SK-N-SH (cell line): ENCODE data around the gene BCL11A. TPM values are rescaled to one million over a fixed set of nuclear protein-coding genes. Genes with fewer than 3 reads are reported as not detected.

ENCODE experiments used
- CTCF ChIA-PET: fragments of 300-600, 350-600 bp; formaldehyde crosslinking; extraction: SDS; loops from one replicate; lab custom pipeline; 2021; lab: Yijun Ruan, JAX
- POLR2A ChIA-PET: fragments of 350-600 bp; sonication (Branson Sonifier 250); formaldehyde crosslinking; extraction: SDS; loops from one replicate; lab custom pipeline; 2020; ENCODE audit warnings: antibody characterized with exemption, inconsistent platforms; lab: Yijun Ruan, JAX
- DNase-seq: peaks from one replicate; pipeline ENCODE4 v3.0.0; 2012
- H2AFZ ChIP-seq: fragments of 200-600 bp; sonication (generic); 2 replicates; pipeline ENCODE4 v1.8.1; 2016; ENCODE audit warnings: antibody characterized with exemption, mild to moderate bottlenecking, low read depth
- H3F3A ChIP-seq: fragments of 200-600 bp; sonication (generic); replicated peaks from 2 replicates; pipeline ENCODE3; 2016; ENCODE audit warnings: antibody characterized with exemption, mild to moderate bottlenecking; ENCODE audit not compliant: insufficient read depth
- H3K27ac ChIP-seq, 2 experiments: fragments of 200-500 bp in 1 of 2; fragments of 200-600 bp in 1 of 2; sonication (Bioruptor generic) in 1 of 2; sonication (generic), shearing (Covaris generic) in 1 of 2; 2 replicates each; pipeline versions ENCODE4 v1.5.1 to v1.6.1; 2014 to 2016; ENCODE audit warnings: low read depth in 2 of 2, inconsistent platforms in 1 of 2, low read length in 1 of 2, mild to moderate bottlenecking in 1 of 2, mixed read lengths in 1 of 2
- H3K27me3 ChIP-seq: fragments of 200-600 bp; sonication (generic), shearing (Covaris generic); 2 replicates; pipeline ENCODE4 v1.6.1; 2016; ENCODE audit warnings: mixed run types; ENCODE audit not compliant: insufficient read depth
- H3K36me3 ChIP-seq, 2 experiments: fragments of 200-500 bp in 1 of 2; fragments of 200-600 bp in 1 of 2; sonication (Bioruptor generic) in 1 of 2; sonication (generic) in 1 of 2; replicated peaks in 1 of 2; 2 replicates each; pipeline versions ENCODE3 to v1.5.1; 2014 to 2016; ENCODE audit warnings: low read length in 1 of 2, mild to moderate bottlenecking in 1 of 2; ENCODE audit not compliant: insufficient read depth in 2 of 2, control insufficient read depth in 1 of 2
- H3K4me1 ChIP-seq, 2 experiments: fragments of 200-500 bp in 1 of 2; fragments of 200-600 bp in 1 of 2; sonication (Bioruptor generic) in 1 of 2; sonication (generic), shearing (Covaris generic) in 1 of 2; 2 replicates each; pipeline versions ENCODE4 v1.5.1 to v1.6.1; 2014 to 2016; ENCODE audit warnings: low read depth in 1 of 2, low read length in 1 of 2, mixed run types in 1 of 2; ENCODE audit not compliant: insufficient read depth in 2 of 2, control insufficient read depth in 1 of 2
- H3K4me2 ChIP-seq: fragments of 200-600 bp; sonication (generic), shearing (Covaris generic); 2 replicates; pipeline ENCODE4 v1.6.1; 2017; ENCODE audit warnings: mixed run types
- H3K4me3 ChIP-seq, 2 experiments: fragments of 200-500 bp in 1 of 2; fragments of 200-600 bp in 1 of 2; sonication (Bioruptor generic) in 1 of 2; sonication (generic), shearing (Covaris generic) in 1 of 2; 2 replicates each; pipeline versions ENCODE4 v1.5.1 to v1.8.1; 2014 to 2016; ENCODE audit warnings: low read depth in 2 of 2, inconsistent platforms in 1 of 2, low read length in 1 of 2, mild to moderate bottlenecking in 1 of 2, mixed read lengths in 1 of 2, moderate library complexity in 1 of 2
- H3K79me2 ChIP-seq: fragments of 200-600 bp; sonication (generic); 2 replicates; pipeline ENCODE4 v1.8.1; 2017; ENCODE audit warnings: mild to moderate bottlenecking; ENCODE audit not compliant: insufficient read depth
- H3K9ac ChIP-seq: fragments of 200-600 bp; sonication (generic); 2 replicates; pipeline ENCODE4 v1.6.1; 2017; ENCODE audit warnings: mixed run types
- H3K9me2 ChIP-seq: fragments of 200-600 bp; sonication (generic); 2 replicates; pipeline ENCODE4 v1.6.1; 2017; ENCODE audit warnings: mixed run types
- H3K9me3 ChIP-seq: fragments of 200-600 bp; sonication (generic); 2 replicates; pipeline ENCODE4 v1.6.1; 2017; ENCODE audit warnings: mixed run types, mild to moderate bottlenecking, moderate library complexity
- H4K20me1 ChIP-seq: fragments of 200-600 bp; sonication (generic); 2 replicates; pipeline ENCODE4 v1.6.1; 2017; ENCODE audit warnings: mild to moderate bottlenecking, mixed run types; ENCODE audit not compliant: insufficient read depth
- ELF1 ChIP-seq: IDR thresholded peaks from 2 replicates; pipeline ENCODE4 v1.4.0; 2012
- EZH2phosphoT487 ChIP-seq: fragments of 200-600 bp; sonication (generic); IDR thresholded peaks from 2 replicates; pipeline ENCODE4 v1.6.1; 2017; ENCODE audit warnings: low read depth, mixed run types, mild to moderate bottlenecking, antibody characterized with exemption, moderate library complexity, borderline replicate concordance
- FOSL2 ChIP-seq: IDR thresholded peaks from 2 replicates; pipeline ENCODE4 v1.4.0; 2012; ENCODE audit warnings: low read depth, mild to moderate bottlenecking, moderate library complexity, borderline replicate concordance
- FOXJ3 ChIP-seq: sonication (generic); formaldehyde crosslinking; IDR thresholded peaks from 2 replicates; pipeline ENCODE4 v1.5.1; 2020; ENCODE audit warnings: mild to moderate bottlenecking, missing genetic modification reagents
- FOXM1 ChIP-seq: IDR thresholded peaks from 2 replicates; pipeline ENCODE4 v1.4.0; 2012; ENCODE audit warnings: low read depth, mild to moderate bottlenecking
- GABPA ChIP-seq: IDR thresholded peaks from 2 replicates; pipeline ENCODE4 v1.4.0; 2012; ENCODE audit warnings: low read depth, mild to moderate bottlenecking
- MXI1 ChIP-seq: IDR thresholded peaks from 2 replicates; pipeline ENCODE4 v1.6.1; 2012; ENCODE audit warnings: mild to moderate bottlenecking, low read depth, low read length, improper control_type of control experiment
- NRF1 ChIP-seq: IDR thresholded peaks from 2 replicates; pipeline ENCODE4 v1.6.1; 2012; ENCODE audit warnings: low read depth, mild to moderate bottlenecking, low read length
- PBX3 ChIP-seq: IDR thresholded peaks from 2 replicates; pipeline ENCODE4; 2012
- POLR2AphosphoS5 ChIP-seq: IDR thresholded peaks from 2 replicates; pipeline ENCODE4 v1.6.1; 2012; ENCODE audit warnings: low read depth, low read length
- RCOR1 ChIP-seq: fragments of 150-350 bp; IDR thresholded peaks from 2 replicates; pipeline ENCODE4 v1.6.1; 2017; ENCODE audit warnings: antibody characterized with exemption, low read length
- REST ChIP-seq: IDR thresholded peaks from 2 replicates; pipeline ENCODE4 v1.6.1; 2012; ENCODE audit warnings: mild to moderate bottlenecking, low read depth, low read length, moderate library complexity
- RXRA ChIP-seq: IDR thresholded peaks from 2 replicates; pipeline ENCODE4 v1.4.0; 2012; ENCODE audit warnings: low read depth, mild to moderate bottlenecking, borderline replicate concordance
- SMC3 ChIP-seq: IDR thresholded peaks from 2 replicates; pipeline ENCODE4 v1.6.1; 2012; ENCODE audit warnings: low read depth, low read length, improper control_type of control experiment
- TCF12 ChIP-seq: IDR thresholded peaks from 2 replicates; pipeline ENCODE4 v1.4.0; 2012
- YY1 ChIP-seq: IDR thresholded peaks from 2 replicates; pipeline ENCODE4 v1.4.0; 2012; ENCODE audit warnings: low read depth, mild to moderate bottlenecking
- WGBS: methylation state at CpG from one replicate; pipeline ENCODE4 v1.1.6; 2017; ENCODE audit warnings: low lambda C conversion rate; 5-methylcytosine and 5-hydroxymethylcytosine counted together
- polyA plus RNA-seq, 3 experiments: library from polyadenylated mRNA; depleted of rRNA; stranded (reverse); fragments of >200 nt; gene quantifications; 2 replicates each; pipeline ENCODE4 v1.2.3, GENCODE V29; 2012
- TF ChIP-seq, protein P1 (sequence below): fragments of 150-350 bp; IDR thresholded peaks from 2 replicates; pipeline ENCODE4 v1.6.1; 2016; ENCODE audit warnings: mild to moderate bottlenecking, low read depth, low read length

BCL11A gene
- polyA plus RNA-seq, 1 of the 3 experiments (the other 2 are of a cell fraction), result 1.9 TPM

DNA sequence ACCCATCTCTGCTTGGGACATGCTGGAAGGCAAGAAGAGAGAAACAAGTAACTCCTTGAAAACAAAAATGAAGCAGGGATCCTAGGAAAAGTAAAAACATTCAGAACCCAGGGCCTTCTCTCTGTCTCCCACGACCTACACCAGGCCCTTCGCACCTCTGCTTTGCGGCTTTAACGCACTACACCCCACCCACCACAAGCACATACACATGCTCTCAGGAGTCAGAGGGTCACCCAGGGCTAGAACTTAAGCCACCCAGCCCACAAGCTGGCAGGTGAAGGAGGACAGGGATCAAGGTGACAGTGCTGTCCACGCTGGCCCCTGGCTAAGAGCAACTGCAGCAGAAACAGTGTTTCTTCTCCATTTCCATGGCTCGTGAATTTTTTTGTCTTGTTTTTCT is 72.2 kb downstream of the BCL11A start:
- no peaks in the 10 kb centered on the region for H3K9me2 ChIP-seq
- no peak overlapping the region for H3K4me2 ChIP-seq
- H3K79me2 ChIP-seq, result peaks cover 17% of the 10 kb centered on the region; the same call in 1 of the 2 replicates
- no peaks in the 10 kb centered on the region for H4K20me1 ChIP-seq
- H3K27ac ChIP-seq, result no peak overlapping the region
- H3K4me1 ChIP-seq, result peaks cover 0 to 35% of the 10 kb centered on the region in 2 experiments; a peak in 3 of 4 replicates
- ChIA-PET POLR2A (no interaction called here), CTCF (interaction anchor here (1.3 kb wide), 1 partner anchor 16 kb away, joined by 3 read pairs; no protein-coding TSS in a partner anchor)
- WGBS, result 91% methylated on average over 6 of the region's 6 CpGs
- no peaks in the 10 kb centered on the region for H3K36me3 ChIP-seq
- no peak for TF ChIP-seq SMC3
- TF ChIP-seq MXI1, result no peak
- no peak for TF ChIP-seq PBX3
- no peak for TF ChIP-seq REST
- TF ChIP-seq YY1, result no peak
- no peak overlapping the region for H3K9ac ChIP-seq
- peaks cover 25% of the 10 kb centered on the region for H3F3A ChIP-seq
- no peak overlapping the region for H2AFZ ChIP-seq
- no peaks in the 10 kb centered on the region for H3K27me3 ChIP-seq
- H3K9me3 ChIP-seq, result no peaks in the 10 kb centered on the region
- DNase-seq, result no peak
- no peak overlapping the region for H3K4me3 ChIP-seq

DNA sequence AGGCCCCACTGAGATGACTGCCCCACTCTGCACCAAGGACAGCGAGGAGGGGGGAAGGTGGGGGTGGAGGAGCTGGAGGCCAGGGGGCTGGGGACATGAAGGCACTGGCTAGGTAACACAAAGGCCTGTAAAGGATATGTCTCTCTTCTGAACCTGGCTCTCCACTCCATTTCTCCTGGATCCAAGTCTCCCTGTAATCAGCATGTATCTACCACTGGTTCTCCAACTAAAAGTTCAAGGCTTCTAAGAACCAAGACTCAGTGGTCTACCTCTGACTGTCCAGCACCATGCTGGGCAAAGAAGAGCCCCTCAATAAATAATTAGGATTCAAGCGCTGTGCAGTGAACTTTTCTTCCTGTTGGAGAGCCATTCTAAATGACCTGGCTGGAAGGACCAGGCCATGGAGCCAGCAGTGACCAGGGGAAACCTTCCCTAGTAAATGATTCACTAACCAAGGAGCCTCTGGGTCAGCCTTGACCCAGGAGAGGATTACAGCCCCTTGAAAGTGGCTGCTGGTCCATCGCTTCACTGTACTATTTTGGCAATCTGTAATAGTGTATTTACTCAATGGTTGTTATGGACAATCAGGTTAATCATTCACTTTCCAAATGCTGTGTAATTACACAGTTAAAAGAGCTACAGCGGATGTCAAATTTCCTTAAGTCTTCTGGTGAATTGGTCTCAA is 73.2 kb downstream of the BCL11A start:
- Histone ChIP-seq H3K9ac (no peak overlapping the region), H3K9me3 (no peaks in the 10 kb centered on the region), H3F3A (peaks cover 25% of the 10 kb centered on the region), H3K27ac (no peak overlapping the region), H3K9me2 (no peaks in the 10 kb centered on the region), H3K36me3 (no peaks in the 10 kb centered on the region), H4K20me1 (no peaks in the 10 kb centered on the region), H3K79me2 (peaks cover 17% of the 10 kb centered on the region; the same call in 1 of the 2 replicates), H2AFZ (no peak overlapping the region), H3K4me2 (no peak overlapping the region), H3K27me3 (no peaks in the 10 kb centered on the region), H3K4me3 (no peak overlapping the region), H3K4me1 (peaks cover 0 to 35% of the 10 kb centered on the region in 2 experiments; a peak in 3 of 4 replicates)
- no peak for DNase-seq
- ChIA-PET CTCF (no interaction called here), POLR2A (no interaction called here)
- 86% methylated on average over 3 of the region's 4 CpGs for WGBS
- TF ChIP-seq NRF1 (no peak), ELF1 (no peak), POLR2AphosphoS5 (no peak), EZH2phosphoT487 (no peak), FOXM1 (no peak), MXI1 (no peak), RXRA (no peak), GABPA (no peak), SMC3 (no peak), FOXJ3 (CRISPR knock-in tag) (no peak), FOSL2 (no peak), RCOR1 (no peak), TCF12 (no peak)
- TF ChIP-seq, protein P1, sequence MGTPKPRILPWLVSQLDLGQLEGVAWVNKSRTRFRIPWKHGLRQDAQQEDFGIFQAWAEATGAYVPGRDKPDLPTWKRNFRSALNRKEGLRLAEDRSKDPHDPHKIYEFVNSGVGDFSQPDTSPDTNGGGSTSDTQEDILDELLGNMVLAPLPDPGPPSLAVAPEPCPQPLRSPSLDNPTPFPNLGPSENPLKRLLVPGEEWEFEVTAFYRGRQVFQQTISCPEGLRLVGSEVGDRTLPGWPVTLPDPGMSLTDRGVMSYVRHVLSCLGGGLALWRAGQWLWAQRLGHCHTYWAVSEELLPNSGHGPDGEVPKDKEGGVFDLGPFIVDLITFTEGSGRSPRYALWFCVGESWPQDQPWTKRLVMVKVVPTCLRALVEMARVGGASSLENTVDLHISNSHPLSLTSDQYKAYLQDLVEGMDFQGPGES, result no peak
